ENCODE results near the gene CASP7. TPM values are rescaled to one million over a fixed set of nuclear protein-coding genes. Genes with fewer than 3 reads are reported as not detected.

The CASP7 gene
- polyA plus RNA-seq, 3 donors = 25.8 to 33.3 (median 28.8) TPM

- DNase-seq (ENCODE audit: low read depth in 3 of 3, low spot score in 2 of 3) = no peak
Measured at GRCh38 chr10:113665806-113666354, 13.8 kb upstream of the CASP7 start.

GRCh38 chr10:113666682-113667252, 12.9 kb upstream of the CASP7 start:
- DNase-seq (ENCODE audit: low read depth in 3 of 3, low spot score in 2 of 3) = no peak

- DNase-seq (ENCODE audit: low read depth in 3 of 3, low spot score in 2 of 3) = peak in 1 of 3 donors; percentile 27
Measured at GRCh38 chr10:113680190-113681111, 739 bp downstream of the CASP7 start.

- no peak for DNase-seq (ENCODE audit: low read depth in 3 of 3, low spot score in 2 of 3)
Measured at GRCh38 chr10:113681533-113682470, 2.1 kb downstream of the CASP7 start.

GRCh38 chr10:113683300-113683699, 3.6 kb downstream of the CASP7 start:
- no peak for DNase-seq (ENCODE audit: low read depth in 3 of 3, low spot score in 2 of 3)

GRCh38 chr10:113686028-113686427, 6.3 kb downstream of the CASP7 start:
- DNase-seq (ENCODE audit: low read depth in 3 of 3, low spot score in 2 of 3) = no peak

GRCh38 chr10:113687037-113687436, 7.3 kb downstream of the CASP7 start:
- no peak for DNase-seq (ENCODE audit: low read depth in 3 of 3, low spot score in 2 of 3)

- no peak for DNase-seq (ENCODE audit: low read depth in 3 of 3, low spot score in 2 of 3)
Measured at GRCh38 chr10:113689057-113689456, 9.3 kb downstream of the CASP7 start.

GRCh38 chr10:113689574-113689973, 9.9 kb downstream of the CASP7 start:
- no peak for DNase-seq (ENCODE audit: low read depth in 3 of 3, low spot score in 2 of 3)

- no peak for DNase-seq (ENCODE audit: low read depth in 3 of 3, low spot score in 2 of 3)
Measured at GRCh38 chr10:113690749-113691148, 11.0 kb downstream of the CASP7 start.

GRCh38 chr10:113691381-113691780, 11.7 kb downstream of the CASP7 start:
- DNase-seq (ENCODE audit: low read depth in 3 of 3, low spot score in 2 of 3) = no peak

GRCh38 chr10:113692271-113692670, 12.6 kb downstream of the CASP7 start:
- DNase-seq (ENCODE audit: low read depth in 3 of 3, low spot score in 2 of 3) = no peak

GRCh38 chr10:113693348-113693747, 13.6 kb downstream of the CASP7 start:
- no peak for DNase-seq (ENCODE audit: low read depth in 3 of 3, low spot score in 2 of 3)

- DNase-seq (ENCODE audit: low read depth in 3 of 3, low spot score in 2 of 3) = no peak
Measured at GRCh38 chr10:113695691-113696090, 16.0 kb downstream of the CASP7 start.

- DNase-seq (ENCODE audit: low read depth in 3 of 3, low spot score in 2 of 3) = no peak
Measured at GRCh38 chr10:113697595-113697994, 17.9 kb downstream of the CASP7 start.

GRCh38 chr10:113704637-113705343, 25.1 kb downstream of the CASP7 start:
- peak in 1 of 3 donors; percentile 38 for DNase-seq (ENCODE audit: low read depth in 3 of 3, low spot score in 2 of 3)

- DNase-seq (ENCODE audit: low read depth in 3 of 3, low spot score in 2 of 3) = no peak
Measured at GRCh38 chr10:113705344-113705652, 25.6 kb downstream of the CASP7 start.

GRCh38 chr10:113706623-113707022, 26.9 kb downstream of the CASP7 start:
- no peak for DNase-seq (ENCODE audit: low read depth in 3 of 3, low spot score in 2 of 3)

GRCh38 chr10:113708640-113709039, 28.9 kb downstream of the CASP7 start:
- no peak for DNase-seq (ENCODE audit: low read depth in 3 of 3, low spot score in 2 of 3)

- DNase-seq (ENCODE audit: low read depth in 3 of 3, low spot score in 2 of 3) = no peak
Measured at GRCh38 chr10:113709221-113709838, 29.6 kb downstream of the CASP7 start.
